HG03280 (cell line): Measurements from ENCODE around the gene DSG2.
A peak's percentile ranks its signal among the peaks of the same experiment; 100 is the strongest.

Source experiments
- ATAC-seq: cut with Tn5 transposase; IDR thresholded peaks from one replicate; pipeline ENCODE4 v1.9.1; 2021; ENCODE audit warnings: mild to moderate bottlenecking, moderate library complexity; ENCODE audit not compliant: unreplicated experiment

The DSG2 gene

DNA sequence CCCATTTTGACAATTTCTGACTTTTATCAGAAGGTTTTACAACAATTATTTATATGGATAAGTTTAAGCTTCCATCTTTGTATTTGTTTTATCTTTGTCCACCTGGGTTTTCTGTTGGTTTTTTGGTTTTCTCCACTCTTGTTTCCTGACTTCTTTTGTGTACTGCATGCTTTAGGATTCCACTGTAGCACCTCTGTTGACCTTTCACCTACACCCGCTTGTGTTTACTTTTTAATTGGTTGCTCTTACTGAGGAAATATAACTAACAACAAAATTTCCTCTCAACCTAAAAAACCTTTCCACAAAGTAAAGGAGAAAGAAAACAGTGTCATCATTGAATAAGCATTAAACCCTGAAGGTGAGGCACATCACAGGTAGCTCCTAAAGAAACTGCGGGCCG lies 53.9 kb downstream of the DSG2 start:
- no peak for ATAC-seq

DNA sequence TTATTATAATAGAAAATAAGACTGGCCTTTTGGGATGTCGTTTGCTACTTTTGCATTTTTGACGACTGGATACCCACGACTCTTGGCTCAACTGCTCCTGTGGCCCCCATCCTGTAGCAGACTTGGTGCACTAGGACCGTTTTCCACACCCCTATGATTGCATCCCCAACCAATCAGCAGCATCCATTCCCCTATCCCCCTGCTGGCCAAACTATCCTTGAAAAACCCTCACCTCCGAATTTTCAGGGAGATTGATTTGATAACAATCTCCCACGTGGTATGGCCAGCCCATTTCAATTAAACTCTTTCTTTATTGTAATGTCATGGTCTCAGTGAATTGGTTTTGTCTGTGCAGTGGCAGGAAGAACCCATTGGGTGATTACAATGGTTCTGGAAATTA lies 55.8 kb downstream of the DSG2 start:
- ATAC-seq: no peak

DNA sequence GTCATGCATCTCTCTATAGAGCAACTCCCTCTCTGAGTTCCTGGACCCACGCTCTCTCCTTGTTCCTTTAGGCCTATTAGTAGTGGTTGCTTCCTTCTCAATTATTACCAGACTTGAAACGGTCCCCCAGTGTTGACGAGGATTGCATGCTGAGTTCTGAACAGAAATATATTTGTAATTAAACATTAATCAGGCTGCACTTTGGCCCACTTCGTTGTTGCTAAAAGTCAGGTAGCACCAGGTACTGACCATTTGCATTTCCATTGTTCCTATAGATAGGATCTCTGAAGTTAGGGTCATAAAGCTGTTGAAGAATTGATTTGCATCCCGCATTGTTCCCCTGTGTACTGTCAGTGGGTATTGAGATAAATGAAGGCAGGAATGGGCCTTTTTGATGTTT lies 56.8 kb downstream of the DSG2 start:
- ATAC-seq: no peak

DNA sequence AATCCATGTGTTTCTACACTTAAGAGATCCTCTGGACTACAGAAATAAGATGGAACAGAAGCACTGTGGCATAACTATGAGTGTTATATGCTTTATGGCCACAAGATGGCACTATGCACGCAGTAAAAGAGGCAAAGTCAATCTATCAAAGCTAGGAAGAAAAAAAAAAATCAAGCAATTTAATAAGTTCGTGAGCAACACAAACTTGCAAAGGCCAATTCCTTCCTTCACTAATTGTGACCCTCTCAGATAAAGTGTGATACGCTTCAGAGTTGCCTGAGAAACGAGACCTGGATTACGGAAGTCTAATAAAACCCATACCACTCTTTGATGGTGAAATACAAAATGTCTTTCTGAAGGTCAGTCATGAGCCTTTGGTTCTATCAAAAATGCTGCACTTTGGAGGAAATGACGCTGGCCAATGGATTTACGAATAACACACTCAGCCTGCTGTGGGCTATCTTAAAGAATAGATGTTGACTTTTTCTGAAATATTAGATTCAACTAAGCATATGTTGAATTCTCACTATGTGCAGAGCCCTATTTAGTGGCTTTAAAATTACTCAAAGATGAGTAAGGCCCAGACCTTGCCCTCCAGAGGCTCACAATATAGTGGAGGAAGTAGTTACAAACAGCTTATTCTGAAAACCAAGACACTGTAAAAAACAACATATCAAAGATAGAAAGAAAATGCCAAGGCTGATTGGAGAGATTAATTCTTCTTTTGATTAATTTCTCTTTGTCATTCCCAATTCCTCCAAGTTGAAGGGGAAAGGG lies 58.2 kb downstream of the DSG2 start:
- ATAC-seq: peak; percentile 67

DNA sequence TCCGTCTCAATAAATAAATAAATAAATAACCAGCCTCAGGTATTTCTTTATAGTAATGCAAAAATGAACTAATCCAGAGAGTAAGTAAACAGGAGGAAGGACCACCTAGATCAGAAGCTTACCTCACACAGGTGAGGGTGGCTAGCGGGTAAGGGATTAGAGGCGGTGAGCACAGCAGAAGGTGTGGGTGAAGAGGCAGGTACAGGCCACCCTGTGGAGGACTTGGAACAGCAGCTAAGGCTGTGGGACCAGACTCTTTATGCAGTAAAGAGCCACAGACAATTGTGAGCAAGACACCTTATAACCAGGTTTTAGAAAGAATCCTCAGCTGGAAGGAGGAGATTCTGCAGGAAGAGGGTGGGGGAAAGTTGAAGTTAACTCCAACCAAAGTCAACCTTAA lies 59.5 kb downstream of the DSG2 start:
- no peak for ATAC-seq

DNA sequence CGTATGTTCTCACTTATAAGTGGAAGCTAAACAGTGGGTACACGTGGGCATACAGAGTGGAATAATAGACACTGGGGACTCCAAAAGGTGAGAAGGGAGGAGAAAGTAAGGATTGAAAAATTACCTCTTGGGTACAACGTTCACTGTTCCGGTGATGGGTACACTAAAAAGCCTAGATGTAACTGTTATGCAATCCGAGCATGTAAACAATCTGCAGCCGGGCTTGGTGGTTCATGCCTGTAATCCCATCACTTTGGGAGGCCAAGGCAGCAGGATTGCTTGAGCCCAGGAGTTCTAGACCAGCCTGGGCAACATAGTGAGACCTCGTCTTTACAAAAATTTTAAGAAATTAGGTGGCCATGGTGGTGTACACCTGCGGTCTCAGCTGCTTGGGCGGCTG lies 60.6 kb downstream of the DSG2 start:
- ATAC-seq: no peak

DNA sequence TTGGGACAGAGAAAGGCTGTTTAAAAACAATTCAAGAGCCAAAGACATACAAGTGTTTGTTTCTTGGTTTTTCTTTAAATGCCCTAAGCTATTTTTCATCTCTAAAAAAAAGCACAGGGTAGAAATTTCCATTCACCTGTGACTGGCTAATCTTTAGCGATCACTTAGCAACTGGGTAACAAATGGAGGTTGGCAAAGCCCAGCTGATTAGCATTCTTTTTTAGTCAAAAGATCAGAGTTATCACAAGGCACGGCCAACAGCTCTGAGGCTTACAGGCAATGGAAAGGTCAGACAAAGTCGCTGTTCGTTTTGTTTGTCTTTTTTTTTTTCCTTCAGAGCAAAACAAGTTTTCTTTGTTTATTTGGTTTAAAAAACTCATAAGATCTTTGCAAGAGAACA lies 64.7 kb downstream of the DSG2 start:
- ATAC-seq: no peak

DNA sequence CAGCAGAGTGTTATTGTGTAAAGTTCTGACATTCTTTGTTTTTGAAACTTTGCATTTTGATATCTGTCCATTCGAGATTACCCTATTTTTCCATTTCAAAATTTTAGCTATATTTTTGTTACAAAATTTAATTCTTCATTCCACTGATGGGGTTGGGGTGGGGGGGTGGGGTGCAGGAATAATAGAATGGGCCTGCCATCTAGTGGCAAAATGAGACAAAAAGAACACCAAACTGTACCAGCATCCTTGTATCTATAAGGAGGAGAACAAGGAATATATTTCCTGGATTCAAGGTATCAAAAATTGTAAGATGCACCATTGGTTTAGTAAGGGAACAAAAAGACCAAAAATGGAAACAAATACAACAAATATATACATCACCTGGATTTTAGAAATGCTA lies 65.8 kb downstream of the DSG2 start:
- ATAC-seq: no peak

DNA sequence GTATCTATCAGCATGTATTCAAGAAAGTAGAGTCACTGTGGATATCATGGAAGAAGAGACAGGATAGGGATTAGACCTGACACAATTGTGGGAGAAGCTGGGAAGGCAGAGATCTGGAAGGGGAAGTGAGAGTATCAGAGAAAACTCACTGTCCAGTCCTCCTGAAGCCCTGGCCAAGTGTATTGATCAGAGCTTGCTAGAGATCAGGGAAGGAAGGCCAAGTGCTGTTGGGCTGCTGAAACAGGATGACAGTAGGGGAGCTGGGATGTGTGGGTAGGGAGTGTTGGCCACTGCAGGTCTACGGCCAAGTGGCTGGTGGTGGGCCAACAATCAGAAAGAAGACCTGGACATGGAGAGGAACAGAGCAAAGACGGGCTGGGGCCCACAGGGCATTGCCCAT lies 67.4 kb downstream of the DSG2 start:
- ATAC-seq: no peak

DNA sequence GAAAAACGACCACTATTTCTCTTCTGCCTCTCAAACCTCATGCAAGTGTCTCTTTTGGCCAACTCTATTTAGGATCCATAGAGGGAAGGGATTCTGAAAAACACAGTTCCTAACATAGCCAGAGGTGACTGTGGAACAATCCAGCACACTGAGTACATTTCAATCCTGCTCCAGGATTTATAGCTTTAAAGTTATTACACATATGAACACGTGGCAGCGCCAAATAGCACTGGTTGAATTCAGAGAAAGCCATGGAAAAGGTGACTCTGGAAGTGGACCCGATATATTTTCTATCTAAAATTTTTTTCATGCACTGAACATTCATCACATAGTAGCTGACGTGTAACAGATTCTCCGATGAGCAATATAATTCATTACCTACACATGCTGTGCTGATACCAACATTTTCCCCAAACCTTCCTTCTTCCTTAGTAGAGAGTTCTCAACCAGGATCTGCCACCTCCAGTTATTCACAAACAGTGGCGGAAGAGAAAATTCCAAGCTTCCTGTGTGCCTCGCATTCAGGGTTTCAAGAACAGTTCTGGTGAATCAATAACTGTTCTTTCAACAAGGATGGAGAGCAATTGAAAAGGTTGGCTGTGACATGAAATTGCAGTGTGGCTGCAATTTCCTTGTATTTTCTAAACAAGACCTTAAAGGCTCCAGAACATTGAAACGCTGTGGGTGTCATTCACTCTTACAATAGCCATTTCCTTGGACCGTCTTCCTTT lies 68.0 kb downstream of the DSG2 start:
- no peak for ATAC-seq

DNA sequence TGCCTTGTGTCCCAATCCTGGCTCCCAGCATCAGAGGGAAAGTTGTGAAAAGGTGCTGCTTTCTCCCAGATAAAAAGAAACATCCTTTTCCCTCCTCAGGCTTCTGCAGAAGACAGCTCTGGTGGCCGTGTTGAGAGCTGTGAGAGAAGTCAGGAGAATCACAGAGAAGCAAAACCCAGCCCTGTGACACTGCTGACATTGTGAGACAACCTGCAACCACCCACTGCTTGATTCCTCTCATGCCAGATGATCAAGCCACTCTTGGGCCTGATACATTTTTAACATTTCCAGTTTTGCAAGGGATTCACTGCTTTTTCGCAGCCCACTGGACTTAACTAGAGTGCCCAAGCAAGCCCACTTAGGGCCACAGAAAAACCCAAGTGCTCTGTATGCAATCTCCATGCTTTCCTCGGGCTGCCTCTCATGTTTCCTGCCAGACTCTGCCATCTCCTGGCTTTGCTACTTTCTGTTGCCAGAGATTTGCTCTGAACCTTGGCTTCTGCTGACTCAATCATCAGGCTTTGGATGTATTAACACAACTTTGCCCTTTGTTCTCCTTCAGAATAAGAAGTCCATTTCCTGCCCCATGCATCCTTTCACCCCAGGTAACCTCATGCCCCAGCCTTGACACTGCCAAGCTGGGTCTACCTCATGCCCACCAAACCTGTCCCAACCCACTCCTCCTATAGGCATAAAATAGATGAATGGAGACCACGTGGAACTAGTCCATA lies 68.8 kb downstream of the DSG2 start:
- no peak for ATAC-seq

DNA sequence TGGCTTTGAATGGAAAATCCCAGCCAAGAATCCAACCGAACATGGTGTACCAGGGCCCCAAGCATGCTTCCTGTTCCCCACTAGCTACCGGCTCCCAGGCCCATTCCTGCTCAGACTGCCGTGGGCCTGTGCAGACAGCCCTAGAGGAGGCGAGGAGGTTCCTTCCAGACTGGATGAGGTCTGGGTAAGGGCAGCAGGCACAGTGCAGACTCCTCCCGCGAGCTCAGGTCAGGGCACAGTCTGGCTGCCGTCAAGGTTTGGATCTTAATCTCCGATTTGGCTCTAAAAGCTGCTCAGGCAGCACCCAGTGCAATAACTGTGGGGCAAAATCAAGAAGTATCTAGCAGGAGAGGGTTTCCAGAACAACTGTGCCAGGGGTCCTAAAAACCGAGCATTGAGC lies 74.4 kb downstream of the DSG2 start:
- ATAC-seq: no peak

DNA sequence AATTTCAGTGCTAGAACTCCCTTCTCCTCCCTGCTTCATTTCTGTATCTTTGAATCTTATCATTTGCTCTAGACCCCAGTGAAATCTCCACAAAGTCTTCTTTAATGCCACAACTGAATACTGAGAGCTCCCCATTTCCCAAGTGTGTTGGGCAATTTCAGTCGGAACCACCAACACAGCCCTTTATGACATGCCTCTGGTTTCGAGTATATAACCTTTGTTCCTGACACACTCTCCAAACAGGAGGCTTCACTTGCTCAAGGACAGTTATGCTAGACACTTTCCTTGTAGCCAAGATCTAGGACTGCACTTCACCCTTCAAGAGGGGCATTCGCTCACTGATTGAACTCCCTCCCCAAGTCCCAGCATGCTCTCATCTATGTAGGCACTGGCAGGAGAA lies 75.1 kb downstream of the DSG2 start:
- ATAC-seq: no peak

DNA sequence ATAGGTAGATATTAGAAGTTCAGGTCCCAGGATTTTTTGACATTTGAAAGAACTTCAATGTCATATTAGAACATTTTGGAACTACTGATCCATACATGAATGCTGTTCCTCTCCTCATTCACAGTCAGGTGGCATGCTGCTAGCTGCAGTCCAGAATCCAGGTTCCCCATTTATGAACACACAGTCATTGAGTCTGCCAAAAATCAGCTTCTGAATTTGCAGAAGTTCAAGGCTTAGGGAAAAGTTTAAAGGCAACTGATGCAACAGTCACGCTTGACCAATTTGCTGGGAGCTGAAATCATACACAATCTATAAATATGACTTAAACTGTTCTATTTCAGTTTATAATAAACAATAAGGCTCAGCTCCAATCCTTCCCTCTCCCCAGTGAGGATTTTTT lies 76.4 kb downstream of the DSG2 start:
- no peak for ATAC-seq

DNA sequence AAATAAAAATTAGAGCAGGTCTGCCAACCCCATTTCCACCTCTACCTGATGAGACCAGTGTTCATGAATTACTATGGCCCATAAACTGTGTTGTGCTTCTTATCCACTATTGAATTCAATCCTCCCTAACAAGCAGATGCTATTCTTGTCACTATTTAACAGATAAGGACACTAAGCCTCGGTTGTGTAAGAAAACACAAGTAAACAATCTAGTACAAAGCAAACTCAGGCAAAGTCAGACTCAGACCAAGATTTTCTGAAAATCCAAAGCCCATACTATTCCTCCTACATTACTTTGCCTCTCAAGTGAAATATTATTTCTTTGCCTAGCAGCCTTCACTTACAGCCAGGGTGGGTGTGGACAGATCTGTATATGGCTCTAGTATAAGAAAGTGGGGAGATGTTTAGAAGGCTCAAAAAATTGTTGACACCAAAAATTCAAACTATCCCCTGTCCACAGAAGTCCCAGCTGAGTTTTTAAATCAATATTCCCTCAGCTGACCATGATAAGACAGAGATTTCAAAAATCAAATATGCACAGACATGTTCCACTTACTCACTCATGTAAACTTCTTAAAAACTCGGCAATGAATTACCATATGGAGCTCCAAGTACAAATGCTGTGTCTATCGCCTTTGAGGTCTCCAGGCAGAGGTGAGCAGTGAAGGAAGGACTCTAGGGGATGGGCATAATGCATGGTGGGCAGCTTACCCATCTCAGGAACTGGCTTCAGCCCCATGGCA lies 77.7 kb downstream of the DSG2 start:
- ATAC-seq: no peak

DNA sequence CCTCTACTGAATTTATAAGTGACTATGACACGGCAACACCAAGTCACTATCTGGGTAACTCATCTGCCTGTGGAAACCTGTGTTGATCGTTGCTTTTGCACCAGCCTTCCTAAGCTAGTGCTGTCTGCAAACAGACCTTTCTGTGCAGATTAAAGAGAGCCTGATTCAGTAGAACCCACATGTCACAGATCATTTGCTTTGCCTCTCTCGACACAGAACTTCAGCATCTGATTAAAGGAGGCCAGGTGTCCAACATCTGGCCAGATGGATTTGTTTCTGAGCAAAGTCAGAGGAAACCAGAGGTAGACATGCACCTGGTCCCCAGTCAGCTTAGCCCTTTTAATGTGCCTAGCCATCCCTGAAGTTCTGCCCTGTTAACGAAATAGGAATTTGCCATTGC lies 78.7 kb downstream of the DSG2 start:
- peak; percentile 59 for ATAC-seq

DNA sequence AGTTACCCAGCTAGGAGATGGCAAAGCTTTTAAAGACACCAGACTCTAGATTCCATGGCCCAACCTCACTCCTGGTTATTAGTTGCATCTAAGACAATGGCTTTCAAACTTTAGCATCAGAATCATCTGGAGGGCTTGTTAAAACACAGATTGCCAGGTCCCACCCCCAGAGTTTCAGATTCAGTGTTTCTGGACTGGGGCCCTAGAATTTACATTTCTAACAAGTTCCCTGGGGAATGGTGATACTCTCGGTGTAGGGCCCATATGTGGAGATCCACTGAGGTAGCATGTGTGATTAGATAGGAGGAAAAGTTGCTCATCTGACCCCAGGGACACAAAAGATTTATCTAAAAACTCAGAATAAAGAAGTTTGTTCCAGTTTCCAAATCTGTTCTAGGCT lies 79.2 kb downstream of the DSG2 start:
- ATAC-seq: no peak

DNA sequence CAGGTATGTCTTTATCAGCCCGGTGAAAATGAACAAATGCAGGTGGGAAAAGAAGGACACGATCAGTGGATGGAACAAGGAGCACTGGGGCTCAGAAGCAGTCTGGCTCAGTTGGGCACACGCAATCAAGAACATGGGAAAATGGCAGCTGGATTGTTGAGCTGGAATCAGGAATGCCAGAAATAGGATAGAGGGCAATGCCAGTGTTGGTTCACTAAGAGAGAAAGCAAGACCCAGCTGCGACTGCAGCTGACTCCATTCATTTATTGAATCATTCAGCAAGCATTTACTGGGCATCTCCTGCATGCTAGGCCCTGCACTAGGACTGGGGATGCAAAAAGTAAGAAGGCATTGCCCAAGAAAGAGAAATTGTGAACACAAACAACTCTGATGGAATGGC lies 80.1 kb downstream of the DSG2 start:
- no peak for ATAC-seq

DNA sequence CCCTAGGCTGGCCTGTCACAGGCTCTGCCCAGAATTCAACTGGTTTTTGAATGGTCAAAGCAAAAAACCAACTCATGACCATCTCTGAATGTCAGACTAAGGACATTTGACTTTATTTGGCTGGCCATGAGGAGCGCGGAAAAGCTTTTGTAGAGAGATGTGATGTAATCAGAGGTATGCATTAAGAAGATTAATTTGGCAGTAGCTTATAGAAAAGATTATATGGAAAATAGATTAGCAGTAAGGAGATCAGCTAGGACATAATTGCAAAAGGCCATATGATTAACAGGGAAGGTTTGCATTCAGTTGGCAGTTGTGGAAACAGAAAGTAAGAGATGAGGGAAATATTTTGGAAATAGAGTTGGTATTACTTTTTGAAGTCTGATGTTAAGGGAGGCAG lies 81.4 kb downstream of the DSG2 start:
- ATAC-seq: no peak

DNA sequence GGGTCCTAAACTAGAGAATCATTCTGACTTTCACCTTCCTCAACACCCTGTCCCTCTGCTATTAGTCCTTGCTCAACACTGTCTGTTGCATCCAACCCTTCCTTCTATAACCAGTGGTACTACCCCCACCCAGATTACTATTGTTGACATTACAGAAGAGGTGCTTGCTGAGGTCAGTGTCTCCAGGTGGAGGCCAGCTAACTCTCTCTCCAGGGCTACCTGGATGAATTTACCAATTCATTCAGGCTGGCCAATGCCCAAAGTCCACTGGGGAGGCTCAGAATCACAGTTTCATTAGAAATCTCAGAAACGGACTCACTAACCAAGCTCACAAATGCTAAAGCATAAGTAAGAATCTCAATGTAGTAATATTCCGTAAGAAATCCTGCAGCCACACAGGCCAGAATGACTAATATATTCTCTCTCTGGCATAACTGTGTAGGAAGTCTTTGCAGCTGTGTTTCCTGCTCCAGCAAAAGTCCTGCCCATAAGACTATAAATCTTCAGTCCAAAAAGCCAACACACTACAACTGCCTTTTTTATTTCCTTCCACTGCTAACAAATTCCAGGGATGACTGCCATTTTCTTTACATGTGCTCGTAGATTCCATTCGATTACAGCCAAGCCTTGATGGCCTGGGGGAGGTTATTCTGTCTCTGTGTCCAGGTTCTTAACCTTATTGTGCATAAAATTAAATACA lies 83.7 kb downstream of the DSG2 start:
- no peak for ATAC-seq
